HepG2 (cell line): ENCODE results near the gene CLDN9. TPM values are rescaled to one million over a fixed set of nuclear protein-coding genes. Genes with fewer than 3 reads are reported as not detected.

ENCODE experiments used
- ATAC-seq: fragments of 200-7000 bp; cut with Tn5 transposase; 3 replicates; pipeline ENCODE4 v1.9.1; 2020; ENCODE audit warnings: mild to moderate bottlenecking, moderate library complexity
- BruUV-seq: library from RNA; stranded (reverse); fragments of 400-500 nt; replicated peaks from 2 replicates; lab custom pipeline; 2021; lab: Mats Ljungman, UMichigan
- CTCF ChIA-PET: fragments of 300-600 bp; formaldehyde crosslinking; extraction: SDS; loops from one replicate; lab custom pipeline; 2021; ENCODE audit warnings: low total read pairs, inconsistent platforms, low intra/inter-chr PET ratio; lab: Yijun Ruan, JAX
- POLR2A ChIA-PET: fragments of 350-600 bp; sonication (Branson Sonifier 250); formaldehyde crosslinking; loops from one replicate; lab custom pipeline; 2020; ENCODE audit warnings: antibody characterized with exemption, inconsistent platforms; lab: Yijun Ruan, JAX
- DNase-seq: peaks from one replicate; pipeline ENCODE4 v3.0.0-alpha.2; 2015; ENCODE audit warnings: low spot score
- FAIRE-seq: peaks from 3 replicates; lab custom pipeline; 2011; peaks lifted over from hg19 to GRCh38; lab: Jason Lieb, UNC
- H2AFZ ChIP-seq: one replicate; pipeline ENCODE4 v1.6.1; 2011; ENCODE audit warnings: low read length, inconsistent platforms
- H3K27ac ChIP-seq: fragments of 300-600 bp; 3 replicates; pipeline ENCODE4 v1.8.0; 2011; ENCODE audit warnings: mixed run types, mild to moderate bottlenecking, mixed read lengths, low read length, inconsistent platforms; ENCODE audit not compliant: insufficient read depth; ENCODE audit errors: extremely low read length
- H3K27me3 ChIP-seq, 2 experiments: fragments of 200-600 bp in 1 of 2; 2 replicates in 1 of 2; 3 replicates in 1 of 2; pipeline versions ENCODE4 v1.6.0 to v1.8.0; 2011; ENCODE audit warnings: low read length in 2 of 2, mild to moderate bottlenecking in 2 of 2, moderate library complexity in 2 of 2, inconsistent platforms in 1 of 2; ENCODE audit not compliant: insufficient read depth in 2 of 2, control insufficient read depth in 1 of 2
- H3K36me3 ChIP-seq, 2 experiments: fragments of 200-600 bp in 1 of 2; replicated peaks in 1 of 2; 2 replicates in 1 of 2; 3 replicates in 1 of 2; pipeline versions ENCODE4 v1.5.1 to v1.8.0; 2011; ENCODE audit warnings: low read length in 2 of 2, inconsistent platforms in 1 of 2; ENCODE audit not compliant: insufficient read depth in 2 of 2, control insufficient read depth in 1 of 2
- H3K4me1 ChIP-seq: 2 replicates; pipeline ENCODE4 v1.5.1; 2012; ENCODE audit warnings: low read length, inconsistent platforms; ENCODE audit not compliant: insufficient read depth
- H3K4me2 ChIP-seq: 2 replicates; pipeline ENCODE4 v1.6.0; 2011; ENCODE audit warnings: low read depth, low read length, inconsistent platforms
- H3K4me3 ChIP-seq, 3 experiments: fragments of 200-600 bp in 1 of 3; sonication (generic), shearing (Covaris generic) in 1 of 3; replicated peaks in 1 of 3; 2 replicates each; pipeline ENCODE4 v1.5.1; 2011 to 2016; ENCODE audit warnings: low read length in 3 of 3, inconsistent platforms in 2 of 3, low read depth in 2 of 3, mild to moderate bottlenecking in 2 of 3, control low read depth in 1 of 3, mixed read lengths in 1 of 3; ENCODE audit not compliant: insufficient read depth in 1 of 3
- H3K79me2 ChIP-seq: one replicate; pipeline ENCODE4 v1.6.1; 2011; ENCODE audit warnings: low read length, inconsistent platforms; ENCODE audit not compliant: insufficient read depth
- H3K9ac ChIP-seq: 2 replicates; pipeline ENCODE4 v1.6.0; 2011; ENCODE audit warnings: mild to moderate bottlenecking, low read depth, low read length, inconsistent platforms; ENCODE audit not compliant: insufficient read depth
- H3K9me3 ChIP-seq: 2 replicates; pipeline ENCODE4 v1.5.1; 2012; ENCODE audit warnings: mild to moderate bottlenecking, low read length
- H4K20me1 ChIP-seq: 2 replicates; pipeline ENCODE4 v1.6.0; 2011; ENCODE audit warnings: inconsistent platforms, mild to moderate bottlenecking, low read length, moderate library complexity; ENCODE audit not compliant: insufficient read depth
- AGO1 ChIP-seq: fragments of 200-400 bp; formaldehyde crosslinking; IDR thresholded peaks from 2 replicates; pipeline ENCODE4 v1.6.1; 2017; ENCODE audit warnings: mild to moderate bottlenecking, low read depth, low read length, moderate library complexity; ENCODE audit not compliant: poor library complexity, severe bottlenecking
- AGO2 ChIP-seq: fragments of 200-400 bp; formaldehyde crosslinking; optimal IDR thresholded peaks from 2 replicates; pipeline ENCODE3; 2017; ENCODE audit warnings: mild to moderate bottlenecking, low read depth, low read length, moderate library complexity
- HDAC2 ChIP-seq: sonication (generic); formaldehyde crosslinking; IDR thresholded peaks from 2 replicates; pipeline ENCODE4 v1.4.0; 2020; ENCODE audit warnings: missing genetic modification reagents
- KDM1A ChIP-seq: IDR thresholded peaks from 2 replicates; pipeline ENCODE4 v1.6.1; 2016; ENCODE audit warnings: missing compliant biosample characterization
- ZBTB20 ChIP-seq: sonication (generic); formaldehyde crosslinking; IDR thresholded peaks from 2 replicates; pipeline ENCODE4 v1.8.1; 2023; ENCODE audit warnings: missing genetic modification reagents, low read depth, mild to moderate bottlenecking, borderline replicate concordance
- ZNF713 ChIP-seq: sonication (generic); formaldehyde crosslinking; IDR thresholded peaks from 2 replicates; pipeline ENCODE4 v1.4.0; 2020; ENCODE audit warnings: mild to moderate bottlenecking, missing genetic modification reagents
- WGBS: methylation state at CpG from one replicate; pipeline ENCODE4 v1.1.6; 2017; ENCODE audit warnings: low lambda C conversion rate; 5-methylcytosine and 5-hydroxymethylcytosine counted together
- in situ Hi-C: cut with HindIII; loops from 2 replicates; pipeline ENCODE4 v1.10.0; 2017; ENCODE audit warnings: low pct_unique_long_range_greater_than_20kb; ENCODE audit not compliant: extremely low pct_ligation_motif_present
- intact Hi-C: fragments of 100-400 bp; cut with micrococcal nuclease; formaldehyde crosslinking; loops from one replicate; pipeline ENCODE4 v1.10.0; 2022; ENCODE audit not compliant: unreplicated experiment
- polyA plus RNA-seq, 8 experiments: library from polyadenylated mRNA; depleted of rRNA in 3 of 8; stranded (reverse) in 7 of 8; unstranded in 1 of 8; fragments of >200 nt; fragmentation: Illumina TruSeq in 4 of 8; extraction: Trizol in 4 of 8; gene quantifications; 2 replicates each; pipeline versions ENCODE4 v1.2.1 to v1.2.3, GENCODE V29; 2011 to 2016; ENCODE audit warnings: low read depth in 4 of 8, missing spikeins in 1 of 8, mixed read lengths in 1 of 8; ENCODE audit not compliant: insufficient read depth in 1 of 8
- total RNA-seq, 5 experiments: library from RNA; depleted of rRNA; stranded (reverse); fragments of >200 nt; fragmentation: Illumina TruSeq; extraction: Trizol; gene quantifications; 2 replicates each; pipeline ENCODE4 v1.2.3, GENCODE V29; 2016; ENCODE audit warnings: low read depth in 1 of 5
- TF ChIP-seq, protein P1 (sequence below): sonication (generic); formaldehyde crosslinking; IDR thresholded peaks from 2 replicates; pipeline ENCODE4 v1.5.1; 2020; ENCODE audit warnings: missing genetic modification reagents, mild to moderate bottlenecking, borderline replicate concordance
- TF ChIP-seq, protein P2 (sequence below): sonication (generic); formaldehyde crosslinking; IDR thresholded peaks from 2 replicates; pipeline ENCODE4 v1.4.0; 2020; ENCODE audit warnings: missing genetic modification reagents, borderline replicate concordance
- TF ChIP-seq, protein P3 (sequence below): sonication (generic); formaldehyde crosslinking; IDR thresholded peaks from 2 replicates; pipeline ENCODE4 v1.5.0; 2020; ENCODE audit warnings: missing genetic modification reagents

CLDN9 gene
- total and polyA plus RNA-seq, 2 of the 13 experiments (the other 11 are each of a cell fraction or from before 2014, with no cell fraction given): 0.15 to 0.26 TPM

DNA sequence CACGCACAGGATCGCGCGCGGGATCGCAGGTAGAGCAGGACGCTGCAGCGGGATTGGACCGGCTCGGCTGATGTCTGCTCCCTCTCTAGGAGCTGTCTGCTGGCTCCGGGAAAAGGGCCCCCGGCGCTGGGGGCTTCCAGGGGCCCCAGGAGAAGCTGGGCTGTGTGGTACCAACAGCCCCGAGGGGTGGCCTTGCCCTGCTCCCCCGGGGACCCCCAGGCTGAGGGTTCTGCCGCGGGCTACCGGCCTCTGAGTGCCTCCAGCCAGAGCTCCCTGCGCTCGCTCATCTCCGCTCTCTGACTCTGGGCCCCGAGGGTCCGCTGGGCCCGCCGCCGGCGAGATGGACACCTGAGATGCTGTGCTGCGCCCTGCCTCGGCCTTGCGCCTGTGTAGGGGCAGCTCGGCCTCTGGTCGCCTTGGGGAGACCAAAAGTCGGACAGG is 45.0 kb upstream of the CLDN9 start:
- Histone ChIP-seq H3K79me2 (peaks cover 8% of the 10 kb centered on the region), H3K9me3 (no peaks in the 10 kb centered on the region), H3K4me2 (no peak overlapping the region), H4K20me1 (no peaks in the 10 kb centered on the region), H3K27ac (no peak overlapping the region), H3K4me1 (peaks cover 21% of the 10 kb centered on the region), H3K9ac (no peak overlapping the region), H3K36me3 (no peaks in the 10 kb centered on the region), H3K27me3 (no peaks in the 10 kb centered on the region; a peak in 3 of 5 replicates), H3K4me3 (no peak overlapping the region), H2AFZ (no peak overlapping the region)
- 95% methylated on average over 25 of the region's 33 CpGs for WGBS
- intact Hi-C loops: no loop called here
- no TSS peak for BruUV-seq
- DNase-seq (no peak), ATAC-seq (no peak), FAIRE-seq (no peak)
- POLR2A ChIA-PET: interaction anchor here (0.6 to 0.7 kb wide), 3 partner anchors 13 to 114 kb away, joined by 3 to 4 read pairs (median 3); no protein-coding TSS in a partner anchor
- CTCF ChIA-PET: no interaction called here
- in situ Hi-C loops: no loop called here
- TF ChIP-seq HDAC2 (CRISPR knock-in tag) (no peak), AGO2 (peak; percentile 21)

DNA sequence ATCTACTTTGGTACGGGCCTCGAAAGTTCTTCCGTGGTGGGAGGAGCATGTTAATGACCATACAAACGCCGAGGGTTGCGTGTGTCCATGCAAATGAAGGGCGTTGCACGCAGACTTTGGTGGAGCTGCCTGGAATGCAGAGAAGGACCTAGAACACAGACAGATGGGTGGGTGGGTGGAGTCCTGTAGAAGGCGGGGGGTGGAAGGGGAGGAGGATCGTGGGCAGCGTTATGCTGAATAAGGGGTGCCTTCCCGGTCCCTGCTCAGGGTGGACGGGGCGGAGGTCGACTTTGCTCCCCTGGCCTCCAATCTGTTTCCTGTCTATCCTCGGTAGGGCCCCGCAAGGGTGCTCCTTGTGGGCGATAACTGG is 44.4 kb upstream of the CLDN9 start:
- Histone ChIP-seq H2AFZ (no peak overlapping the region), H3K4me3 (peak overlapping the region; percentile 86 to 91 (median 91)), H3K36me3 (no peaks in the 10 kb centered on the region), H3K4me1 (peaks cover 17% of the 10 kb centered on the region), H3K9me3 (no peaks in the 10 kb centered on the region), H3K27me3 (no peaks in the 10 kb centered on the region; a peak in 2 of 5 replicates), H3K9ac (peak overlapping the region; percentile 53), H3K4me2 (peak overlapping the region; percentile 82), H3K79me2 (peaks cover 8% of the 10 kb centered on the region), H4K20me1 (no peaks in the 10 kb centered on the region), H3K27ac (peak overlapping the region; percentile 73)
- FAIRE-seq: no peak
- DNase-seq: no peak
- in situ Hi-C loops (no loop called here), intact Hi-C loops (no loop called here)
- POLR2A ChIA-PET: interaction anchor here (0.6 to 2.4 kb wide), 4 partner anchors 13 to 115 kb away, joined by 3 to 17 read pairs (median 4); partner anchors contain the start of gene TNFRSF12A
- ATAC-seq: no peak
- 26% methylated on average over 10 of the region's 18 CpGs for WGBS
- CTCF ChIA-PET: no interaction called here
- no TSS peak for BruUV-seq
- TF ChIP-seq, protein P1, sequence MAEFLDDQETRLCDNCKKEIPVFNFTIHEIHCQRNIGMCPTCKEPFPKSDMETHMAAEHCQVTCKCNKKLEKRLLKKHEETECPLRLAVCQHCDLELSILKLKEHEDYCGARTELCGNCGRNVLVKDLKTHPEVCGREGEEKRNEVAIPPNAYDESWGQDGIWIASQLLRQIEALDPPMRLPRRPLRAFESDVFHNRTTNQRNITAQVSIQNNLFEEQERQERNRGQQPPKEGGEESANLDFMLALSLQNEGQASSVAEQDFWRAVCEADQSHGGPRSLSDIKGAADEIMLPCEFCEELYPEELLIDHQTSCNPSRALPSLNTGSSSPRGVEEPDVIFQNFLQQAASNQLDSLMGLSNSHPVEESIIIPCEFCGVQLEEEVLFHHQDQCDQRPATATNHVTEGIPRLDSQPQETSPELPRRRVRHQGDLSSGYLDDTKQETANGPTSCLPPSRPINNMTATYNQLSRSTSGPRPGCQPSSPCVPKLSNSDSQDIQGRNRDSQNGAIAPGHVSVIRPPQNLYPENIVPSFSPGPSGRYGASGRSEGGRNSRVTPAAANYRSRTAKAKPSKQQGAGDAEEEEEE (CRISPR knock-in tag): no peak
- no peak for TF ChIP-seq AGO1
- TF ChIP-seq ZBTB20 (CRISPR knock-in tag): no peak
- no peak for TF ChIP-seq ZNF713 (CRISPR knock-in tag)
- TF ChIP-seq, protein P2, sequence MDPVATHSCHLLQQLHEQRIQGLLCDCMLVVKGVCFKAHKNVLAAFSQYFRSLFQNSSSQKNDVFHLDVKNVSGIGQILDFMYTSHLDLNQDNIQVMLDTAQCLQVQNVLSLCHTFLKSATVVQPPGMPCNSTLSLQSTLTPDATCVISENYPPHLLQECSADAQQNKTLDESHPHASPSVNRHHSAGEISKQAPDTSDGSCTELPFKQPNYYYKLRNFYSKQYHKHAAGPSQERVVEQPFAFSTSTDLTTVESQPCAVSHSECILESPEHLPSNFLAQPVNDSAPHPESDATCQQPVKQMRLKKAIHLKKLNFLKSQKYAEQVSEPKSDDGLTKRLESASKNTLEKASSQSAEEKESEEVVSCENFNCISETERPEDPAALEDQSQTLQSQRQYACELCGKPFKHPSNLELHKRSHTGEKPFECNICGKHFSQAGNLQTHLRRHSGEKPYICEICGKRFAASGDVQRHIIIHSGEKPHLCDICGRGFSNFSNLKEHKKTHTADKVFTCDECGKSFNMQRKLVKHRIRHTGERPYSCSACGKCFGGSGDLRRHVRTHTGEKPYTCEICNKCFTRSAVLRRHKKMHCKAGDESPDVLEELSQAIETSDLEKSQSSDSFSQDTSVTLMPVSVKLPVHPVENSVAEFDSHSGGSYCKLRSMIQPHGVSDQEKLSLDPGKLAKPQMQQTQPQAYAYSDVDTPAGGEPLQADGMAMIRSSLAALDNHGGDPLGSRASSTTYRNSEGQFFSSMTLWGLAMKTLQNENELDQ (CRISPR knock-in tag): no peak
- TF ChIP-seq KDM1A (CRISPR knock-in tag): no peak
- TF ChIP-seq, protein P3, sequence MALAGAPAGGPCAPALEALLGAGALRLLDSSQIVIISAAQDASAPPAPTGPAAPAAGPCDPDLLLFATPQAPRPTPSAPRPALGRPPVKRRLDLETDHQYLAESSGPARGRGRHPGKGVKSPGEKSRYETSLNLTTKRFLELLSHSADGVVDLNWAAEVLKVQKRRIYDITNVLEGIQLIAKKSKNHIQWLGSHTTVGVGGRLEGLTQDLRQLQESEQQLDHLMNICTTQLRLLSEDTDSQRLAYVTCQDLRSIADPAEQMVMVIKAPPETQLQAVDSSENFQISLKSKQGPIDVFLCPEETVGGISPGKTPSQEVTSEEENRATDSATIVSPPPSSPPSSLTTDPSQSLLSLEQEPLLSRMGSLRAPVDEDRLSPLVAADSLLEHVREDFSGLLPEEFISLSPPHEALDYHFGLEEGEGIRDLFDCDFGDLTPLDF (CRISPR knock-in tag): no peak
